NOMO-1 treated with dmso at 0.1 percent for 144 hours (cell line): ENCODE measurements around the gene XPNPEP1.

Experiments
- DNase-seq: peaks from one replicate; lab custom pipeline; 2025; ENCODE audit not compliant: unreplicated experiment; lab: John Stamatoyannopoulos, UW

The XPNPEP1 gene

DNA sequence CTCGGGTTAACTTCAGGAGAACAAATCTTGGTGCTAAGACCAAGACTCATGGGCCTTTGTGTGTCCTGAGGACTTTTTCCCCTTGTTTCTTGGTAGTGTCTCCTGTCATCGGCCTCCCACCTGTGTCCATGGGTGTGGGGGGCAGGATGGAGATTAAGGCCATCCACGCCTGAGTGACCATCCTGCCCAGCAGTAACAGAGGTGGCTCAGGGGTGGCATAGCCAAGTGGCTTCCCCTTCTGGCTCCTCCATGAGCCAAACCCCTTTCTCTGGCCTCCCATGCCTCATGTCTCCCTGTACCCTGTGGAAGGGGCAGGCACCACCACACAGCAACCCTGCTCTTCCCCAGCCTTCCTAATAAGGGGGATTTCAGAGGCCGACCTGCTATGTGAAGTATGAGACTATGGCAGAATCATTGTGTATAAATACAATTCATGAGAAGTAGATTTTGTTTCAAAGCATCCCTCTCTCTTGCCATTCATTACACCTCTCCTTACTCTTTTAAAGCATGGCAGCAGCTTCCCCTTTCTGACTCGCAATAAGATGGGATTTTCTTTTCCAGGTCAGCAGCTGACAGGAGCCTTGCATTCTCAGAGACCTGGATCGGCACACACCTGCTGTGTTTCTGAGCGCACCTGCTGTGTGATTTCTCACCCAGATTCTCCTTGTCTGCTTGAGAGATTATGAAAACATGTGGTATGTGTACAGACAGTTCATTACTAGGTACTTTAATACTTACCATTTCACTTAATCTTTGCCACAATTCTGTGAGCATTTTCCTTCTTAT is 102.5 kb downstream of the XPNPEP1 start:
- no peak for DNase-seq

DNA sequence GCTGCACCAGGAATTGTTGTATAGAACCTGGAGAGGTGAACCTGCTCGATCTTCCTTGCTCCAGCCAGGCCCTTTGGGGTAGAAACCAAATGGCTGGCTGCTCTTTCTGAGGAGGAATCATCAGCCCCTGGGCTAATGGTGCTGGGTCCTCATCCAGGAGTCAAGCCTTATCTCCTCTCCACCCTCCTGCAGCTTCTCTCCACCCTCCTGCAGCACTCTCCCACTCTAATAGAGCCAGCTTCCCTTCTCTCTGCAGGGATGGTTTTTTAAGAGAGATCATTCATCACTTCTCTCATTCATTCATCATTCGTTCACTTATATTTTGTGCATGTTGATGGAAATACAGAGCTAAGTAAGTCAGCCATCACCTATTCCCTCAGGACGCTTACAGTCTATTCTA is 103.5 kb downstream of the XPNPEP1 start:
- DNase-seq, result no peak
